HepG2 (cell line): ENCODE data around the gene TBC1D22A. TPM values are rescaled to one million over a fixed set of nuclear protein-coding genes. Genes with fewer than 3 reads are reported as not detected.

Experiments
- ARID4A ChIP-seq: sonication (generic); formaldehyde crosslinking; IDR thresholded peaks from 2 replicates; pipeline ENCODE4 v1.5.0; 2020; ENCODE audit warnings: mild to moderate bottlenecking, missing genetic modification reagents, borderline replicate concordance
- CHD4 ChIP-seq: fragments of 200-600 bp; sonication (generic); IDR thresholded peaks from 2 replicates; pipeline ENCODE4 v1.7.0; 2017; ENCODE audit warnings: mild to moderate bottlenecking, low read length, borderline replicate concordance
- HOXA3 ChIP-seq: sonication (generic); formaldehyde crosslinking; IDR thresholded peaks from 2 replicates; pipeline ENCODE4 v1.5.0; 2020; ENCODE audit warnings: missing genetic modification reagents
- HOXA5 ChIP-seq: sonication (generic); formaldehyde crosslinking; IDR thresholded peaks from 2 replicates; pipeline ENCODE4 v1.4.0; 2020; ENCODE audit warnings: missing genetic modification reagents
- PCBP1 ChIP-seq: fragments of 200-400 bp; formaldehyde crosslinking; IDR thresholded peaks from 2 replicates; pipeline ENCODE4 v1.6.1; 2017; ENCODE audit warnings: mild to moderate bottlenecking, low read depth, low read length, borderline replicate concordance
- PRPF4 ChIP-seq: fragments of 200-400 bp; formaldehyde crosslinking; IDR thresholded peaks from 2 replicates; pipeline ENCODE4 v1.6.1; 2016; ENCODE audit warnings: low read length, low read depth; ENCODE audit not compliant: poor library complexity, severe bottlenecking
- TCF12 ChIP-seq, 2 experiments: fragments of 450-650 bp in 1 of 2; sonication (generic) in 1 of 2; formaldehyde crosslinking in 1 of 2; IDR thresholded peaks; 2 replicates each; pipeline versions ENCODE4 v1.6.1 to v1.8.0; 2017 to 2022; ENCODE audit warnings: antibody characterized with exemption in 1 of 2, mild to moderate bottlenecking in 1 of 2, missing genetic modification reagents in 1 of 2, moderate library complexity in 1 of 2
- XRCC5 ChIP-seq: fragments of 200-400 bp; formaldehyde crosslinking; optimal IDR thresholded peaks from 2 replicates; pipeline ENCODE3; 2017; ENCODE audit warnings: mild to moderate bottlenecking, low read length
- ZNF18 ChIP-seq: sonication (generic); formaldehyde crosslinking; IDR thresholded peaks from 2 replicates; pipeline ENCODE4 v1.8.0; 2022; ENCODE audit warnings: mild to moderate bottlenecking, missing genetic modification reagents; ENCODE audit not compliant: insufficient replicate concordance
- ZNF616 ChIP-seq: sonication (generic); formaldehyde crosslinking; IDR thresholded peaks from 2 replicates; pipeline ENCODE4 v1.5.0; 2020; ENCODE audit warnings: low read depth, mild to moderate bottlenecking, missing genetic modification reagents
- ZSCAN9 ChIP-seq: IDR thresholded peaks from 2 replicates; pipeline ENCODE4 v1.6.1; 2016; ENCODE audit warnings: borderline replicate concordance
- polyA plus RNA-seq, 8 experiments: library from polyadenylated mRNA; depleted of rRNA in 3 of 8; stranded (reverse) in 7 of 8; unstranded in 1 of 8; fragments of >200 nt; fragmentation: Illumina TruSeq in 4 of 8; extraction: Trizol in 4 of 8; gene quantifications; 2 replicates each; pipeline versions ENCODE4 v1.2.1 to v1.2.3, GENCODE V29; 2011 to 2016; ENCODE audit warnings: low read depth in 4 of 8, missing spikeins in 1 of 8, mixed read lengths in 1 of 8; ENCODE audit not compliant: insufficient read depth in 1 of 8
- total RNA-seq, 5 experiments: library from RNA; depleted of rRNA; stranded (reverse); fragments of >200 nt; fragmentation: Illumina TruSeq; extraction: Trizol; gene quantifications; 2 replicates each; pipeline ENCODE4 v1.2.3, GENCODE V29; 2016; ENCODE audit warnings: low read depth in 1 of 5

TBC1D22A gene
- total and polyA plus RNA-seq, 2 of the 13 experiments (the other 11 are each of a cell fraction or from before 2014, with no cell fraction given): 17.3 to 18.0 TPM

DNA sequence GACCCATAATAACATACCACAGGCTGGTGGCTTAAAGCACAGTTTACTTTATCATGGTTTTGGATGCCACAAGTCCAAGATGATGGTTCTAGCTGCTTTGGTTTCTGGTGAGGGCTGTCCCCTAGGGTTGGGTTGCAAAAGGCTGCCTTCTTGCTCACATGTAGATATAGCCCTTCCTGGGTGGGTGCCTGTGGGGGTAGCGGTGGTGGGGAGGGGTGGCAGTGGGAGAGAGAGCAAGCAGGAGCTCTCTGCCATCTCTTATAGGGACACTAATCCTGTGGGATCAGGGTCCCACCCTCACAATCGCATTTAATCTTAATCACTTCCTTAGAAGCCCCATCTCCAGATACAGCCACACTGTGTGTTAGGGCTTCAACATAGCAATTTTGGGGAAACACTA is 245.0 kb downstream of the TBC1D22A start (continued):
- TF ChIP-seq ZNF18 (CRISPR knock-in tag): no peak
- no peak for TF ChIP-seq PRPF4
- no peak for TF ChIP-seq HOXA5 (CRISPR knock-in tag)
- no peak for TF ChIP-seq CHD4
- no peak for TF ChIP-seq TCF12 (IDR thresholded peaks at IDR 0.05)
- no peak for TF ChIP-seq TCF12 (CRISPR knock-in tag; IDR thresholded peaks at IDR 0.05)
- no peak for TF ChIP-seq PCBP1
- TF ChIP-seq ZSCAN9 (CRISPR knock-in tag): no peak
- no peak for TF ChIP-seq ARID4A (CRISPR knock-in tag)
- TF ChIP-seq ZNF616 (CRISPR knock-in tag): no peak
- TF ChIP-seq XRCC5: no peak
- no peak for TF ChIP-seq HOXA3 (CRISPR knock-in tag)
